Fibroblast of the aortic adventitia (primary cell): Measurements from ENCODE around the gene NKD1. TPM values are rescaled to one million over a fixed set of nuclear protein-coding genes. Genes with fewer than 3 reads are reported as not detected.

Source experiments
- DNase-seq: peaks from one replicate; pipeline ENCODE4 v3.0.0-alpha.2; 2010; ENCODE audit warnings: low read depth
- H3K4me3 ChIP-seq: 2 replicates; pipeline ENCODE4 v1.5.1; 2011; ENCODE audit warnings: low read depth, mild to moderate bottlenecking, control low read depth, low read length, moderate library complexity
- total RNA-seq: library from RNA; depleted of rRNA; stranded (reverse); fragments of >200 nt; gene quantifications from 2 replicates; pipeline ENCODE4 v1.2.3, GENCODE V29; 2012; ENCODE audit warnings: low replicate concordance
- TF ChIP-seq, protein P1 (sequence below): IDR thresholded peaks from 2 replicates; pipeline ENCODE4 v1.5.1; 2011; ENCODE audit warnings: mild to moderate bottlenecking, low read length, control low read depth, inconsistent platforms; ENCODE audit not compliant: insufficient read depth

The NKD1 gene
- total RNA-seq, 1 donor: 0.09 TPM

DNA sequence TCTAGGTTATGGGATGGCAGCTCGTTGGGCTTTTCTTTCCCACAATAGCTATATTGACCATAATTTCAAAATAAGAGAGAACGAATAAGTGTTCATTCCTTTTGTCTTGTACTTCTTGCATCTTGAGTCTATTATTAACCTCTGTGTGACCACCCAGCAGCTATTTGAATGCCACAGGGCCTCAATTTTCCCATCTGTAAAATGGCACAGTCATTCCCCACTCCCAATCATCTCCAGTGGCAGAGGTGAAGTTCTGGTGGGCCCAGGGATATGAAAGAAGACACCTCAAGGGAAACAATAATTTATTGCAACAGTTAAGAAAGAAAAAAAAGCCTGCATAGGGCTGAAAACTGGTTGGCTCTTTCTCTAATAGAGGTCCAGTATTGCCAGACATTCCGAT lies 28.6 kb upstream of the NKD1 start:
- DNase-seq: no peak

DNA sequence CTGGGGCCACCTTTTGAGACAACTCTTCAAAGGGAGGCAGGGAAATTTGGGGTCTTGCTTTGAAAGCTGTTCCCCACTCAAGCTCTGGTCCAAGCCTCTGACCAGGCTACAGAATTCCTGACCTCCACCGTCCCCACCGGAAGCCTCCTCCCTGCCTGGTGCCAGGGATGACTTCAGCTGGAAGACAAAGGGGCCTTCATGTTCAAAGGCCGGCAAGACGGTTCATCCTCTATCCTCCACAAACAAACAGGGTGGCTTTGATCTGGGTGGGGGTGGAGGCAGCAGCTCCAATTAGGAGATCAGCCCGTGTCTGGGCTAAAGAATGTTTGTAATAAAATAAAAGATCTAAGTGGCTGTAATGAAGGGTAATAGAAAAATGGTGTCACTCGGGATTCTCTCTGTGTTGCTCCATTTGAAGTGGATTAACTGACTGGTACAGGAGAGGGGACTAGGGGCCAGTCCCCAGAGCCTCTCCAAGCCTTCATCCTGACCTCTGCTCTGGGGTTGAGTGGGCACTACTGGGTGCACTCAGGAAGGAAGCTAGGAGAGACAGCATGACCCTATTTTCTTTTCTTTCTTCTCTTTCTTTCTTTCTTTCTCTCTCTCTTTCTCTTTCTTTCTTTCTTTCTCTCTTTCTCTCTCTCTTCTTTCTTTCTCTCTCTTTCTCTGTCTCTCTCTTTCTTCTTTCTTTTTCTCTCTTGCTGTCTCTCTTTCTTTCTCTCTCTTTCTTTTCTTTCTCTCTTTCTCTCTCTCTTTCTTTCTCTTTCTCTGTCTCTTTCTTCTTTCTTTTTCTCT lies 27.5 kb upstream of the NKD1 start:
- no peak overlapping the region for H3K4me3 ChIP-seq
- DNase-seq: no peak
- TF ChIP-seq, protein P1, sequence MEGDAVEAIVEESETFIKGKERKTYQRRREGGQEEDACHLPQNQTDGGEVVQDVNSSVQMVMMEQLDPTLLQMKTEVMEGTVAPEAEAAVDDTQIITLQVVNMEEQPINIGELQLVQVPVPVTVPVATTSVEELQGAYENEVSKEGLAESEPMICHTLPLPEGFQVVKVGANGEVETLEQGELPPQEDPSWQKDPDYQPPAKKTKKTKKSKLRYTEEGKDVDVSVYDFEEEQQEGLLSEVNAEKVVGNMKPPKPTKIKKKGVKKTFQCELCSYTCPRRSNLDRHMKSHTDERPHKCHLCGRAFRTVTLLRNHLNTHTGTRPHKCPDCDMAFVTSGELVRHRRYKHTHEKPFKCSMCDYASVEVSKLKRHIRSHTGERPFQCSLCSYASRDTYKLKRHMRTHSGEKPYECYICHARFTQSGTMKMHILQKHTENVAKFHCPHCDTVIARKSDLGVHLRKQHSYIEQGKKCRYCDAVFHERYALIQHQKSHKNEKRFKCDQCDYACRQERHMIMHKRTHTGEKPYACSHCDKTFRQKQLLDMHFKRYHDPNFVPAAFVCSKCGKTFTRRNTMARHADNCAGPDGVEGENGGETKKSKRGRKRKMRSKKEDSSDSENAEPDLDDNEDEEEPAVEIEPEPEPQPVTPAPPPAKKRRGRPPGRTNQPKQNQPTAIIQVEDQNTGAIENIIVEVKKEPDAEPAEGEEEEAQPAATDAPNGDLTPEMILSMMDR: no peak

More for the DNA sequence above, 28.6 kb upstream of the NKD1 start:
- no peak overlapping the region for H3K4me3 ChIP-seq
- TF ChIP-seq, protein P1: no peak

DNA sequence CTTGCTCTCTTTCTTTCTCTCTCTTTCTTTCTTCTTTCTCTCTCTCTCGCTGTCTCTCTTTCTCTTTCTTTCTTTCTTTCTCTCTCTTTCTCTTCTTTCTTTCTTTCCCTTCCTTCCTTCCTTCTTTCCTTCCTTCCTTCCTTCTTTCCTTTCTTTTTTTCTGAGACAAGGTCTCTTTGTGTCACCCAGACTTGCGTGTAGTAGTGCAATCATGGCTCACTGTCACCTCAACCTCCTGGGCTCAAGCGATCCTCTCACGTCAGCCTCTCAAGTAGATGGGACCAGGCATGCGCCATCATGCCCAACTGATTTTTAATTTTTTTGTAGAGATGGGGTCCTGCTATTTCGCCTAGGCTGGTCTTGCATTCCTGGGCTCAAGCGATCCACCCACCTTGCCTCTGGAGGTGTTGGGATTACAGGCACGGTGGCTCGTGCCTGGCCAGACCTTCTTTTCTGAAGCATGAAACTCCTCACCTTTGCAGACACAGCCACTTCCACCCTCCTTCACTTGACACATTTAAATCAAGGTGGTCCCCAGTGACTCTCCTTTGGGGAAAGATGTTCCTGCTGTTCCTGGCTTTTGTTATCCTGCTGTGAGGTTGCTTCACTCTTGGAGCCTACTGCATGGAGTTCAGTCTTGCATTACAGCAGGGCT lies 26.8 kb upstream of the NKD1 start:
- TF ChIP-seq, protein P1: no peak
- no peak for DNase-seq
- no peak overlapping the region for H3K4me3 ChIP-seq

DNA sequence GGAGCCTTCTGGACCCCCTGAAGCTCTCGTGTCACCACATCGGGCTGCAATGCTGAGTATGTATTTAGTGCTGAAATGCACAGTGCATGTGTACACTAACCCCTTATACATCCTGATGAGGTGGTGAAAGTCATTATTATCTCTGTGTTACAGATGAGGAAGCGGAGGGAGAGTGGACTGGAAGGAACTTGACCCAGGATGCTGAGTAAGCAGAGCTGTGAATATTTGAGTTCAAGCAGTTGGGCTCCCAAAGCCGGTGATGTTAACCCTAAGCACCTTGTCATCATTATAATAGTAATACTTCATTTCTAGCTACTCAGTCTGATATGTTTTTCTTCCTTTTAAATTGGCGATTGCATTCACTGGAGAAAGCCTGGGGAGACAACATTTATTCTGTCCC lies 25.9 kb upstream of the NKD1 start:
- H3K4me3 ChIP-seq: no peak overlapping the region
- DNase-seq: no peak
- TF ChIP-seq, protein P1: no peak

DNA sequence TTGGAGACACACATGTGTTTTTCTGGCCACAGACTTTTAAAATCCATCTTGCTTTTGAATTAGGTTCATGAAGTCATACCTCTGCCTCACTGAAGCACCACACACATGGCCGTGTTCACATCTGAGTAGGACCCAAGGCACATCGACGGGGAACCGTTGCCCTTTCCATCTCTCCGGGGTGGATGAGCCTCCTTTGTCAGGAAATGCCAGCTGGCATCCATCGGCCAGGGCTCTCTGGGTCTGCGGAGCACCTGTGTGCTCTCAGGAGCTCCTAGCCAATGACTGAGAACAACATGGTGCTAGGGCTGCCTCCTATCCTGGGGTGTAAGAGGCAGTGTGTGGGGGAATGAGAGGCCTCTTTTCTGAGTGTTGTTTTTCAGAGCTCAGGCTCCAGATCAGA lies 24.5 kb upstream of the NKD1 start:
- TF ChIP-seq, protein P1: no peak
- no peak overlapping the region for H3K4me3 ChIP-seq
- DNase-seq: no peak

DNA sequence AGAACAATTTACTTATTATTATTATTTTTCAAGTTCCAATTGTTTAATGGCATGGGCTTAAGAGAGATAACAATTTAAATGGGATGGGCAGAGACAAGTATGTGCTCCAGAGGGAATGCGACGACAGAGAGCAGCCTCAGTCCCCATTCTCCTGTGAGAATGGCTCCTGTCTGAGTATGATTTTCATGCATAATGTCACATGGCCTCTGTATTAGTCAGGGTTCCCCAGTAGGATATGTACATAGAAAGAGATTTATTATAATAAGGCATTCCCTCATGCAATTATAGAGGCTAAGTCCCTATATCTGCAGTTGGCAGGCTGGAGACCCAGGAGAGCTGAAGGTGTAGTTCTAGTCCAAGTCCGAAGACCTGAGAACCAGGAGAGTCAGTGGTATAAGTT lies 22.9 kb upstream of the NKD1 start:
- TF ChIP-seq, protein P1: no peak
- no peak for DNase-seq
- no peak overlapping the region for H3K4me3 ChIP-seq
